SU-DHL-6 (cell line): ENCODE measurements around the gene FADS6.

Experiments
- CTCF ChIP-seq: fragments of 200-600 bp; sonication (generic); IDR thresholded peaks from one replicate; pipeline ENCODE4 v1.5.1; 2017; ENCODE audit warnings: antibody characterized with exemption, mild to moderate bottlenecking, low read length, moderate library complexity; ENCODE audit not compliant: insufficient read depth, poor library complexity, severe bottlenecking
- EZH2phosphoT487 ChIP-seq: fragments of 200-600 bp; sonication (generic), shearing (Covaris generic); conservative IDR thresholded peaks from 2 replicates; pipeline ENCODE4 v1.6.1; 2018; ENCODE audit warnings: mild to moderate bottlenecking, antibody characterized with exemption, low read length, moderate library complexity, mixed read lengths

- TF ChIP-seq CTCF (no peak), EZH2phosphoT487 (no peak)
These were observed 6.8 kb upstream of the FADS6 start for GRCh38 chr17:74900208-74900607.
